H9 (cell line): ENCODE results near the gene PPIF. TPM values are rescaled to one million over a fixed set of nuclear protein-coding genes. Genes with fewer than 3 reads are reported as not detected.

Experiments used
- DNase-seq: peaks from one replicate; pipeline ENCODE4 v3.0.0-alpha.2; 2017
- H2AFZ ChIP-seq: one replicate; pipeline ENCODE4 v1.6.1; 2013; ENCODE audit warnings: mild to moderate bottlenecking, low read length, control low read depth, moderate library complexity
- H2AK5ac ChIP-seq: 2 replicates; pipeline ENCODE4 v1.6.1; 2013; ENCODE audit warnings: low read length, control low read depth, mixed read lengths; ENCODE audit not compliant: insufficient read length
- H2BK120ac ChIP-seq: one replicate; pipeline ENCODE4 v1.6.1; 2013; ENCODE audit warnings: low read depth, mild to moderate bottlenecking, low read length, control low read depth, inconsistent platforms; ENCODE audit not compliant: poor library complexity, severe bottlenecking
- H2BK12ac ChIP-seq: 2 replicates; pipeline ENCODE4 v1.6.1; 2013; ENCODE audit warnings: low read length, control low read depth, mixed read lengths, low read depth; ENCODE audit not compliant: insufficient read length
- H2BK15ac ChIP-seq: 2 replicates; pipeline ENCODE4 v1.6.1; 2013; ENCODE audit warnings: low read depth, low read length, control low read depth
- H2BK20ac ChIP-seq: one replicate; pipeline ENCODE4 v1.6.1; 2013; ENCODE audit warnings: low read depth, mild to moderate bottlenecking, low read length, control low read depth, inconsistent platforms; ENCODE audit not compliant: poor library complexity, severe bottlenecking
- H2BK5ac ChIP-seq: 2 replicates; pipeline ENCODE4 v1.6.1; 2013; ENCODE audit warnings: low read length, control low read depth, mixed read lengths; ENCODE audit not compliant: insufficient read length
- H3K14ac ChIP-seq: 2 replicates; pipeline ENCODE4 v1.6.1; 2013; ENCODE audit warnings: low read length, control low read depth; ENCODE audit not compliant: insufficient read depth
- H3K18ac ChIP-seq: 2 replicates; pipeline ENCODE4 v1.6.1; 2013; ENCODE audit warnings: low read depth, mild to moderate bottlenecking, mixed read lengths, low read length, control low read depth; ENCODE audit not compliant: insufficient read length
- H3K23ac ChIP-seq: 2 replicates; pipeline ENCODE4 v1.6.1; 2013; ENCODE audit warnings: low read length, control low read depth, mixed read lengths, low read depth; ENCODE audit not compliant: insufficient read length
- H3K23me2 ChIP-seq: 2 replicates; pipeline ENCODE4 v1.6.1; 2013; ENCODE audit warnings: low read depth, mild to moderate bottlenecking, mixed read lengths, low read length, control low read depth; ENCODE audit not compliant: insufficient read length, poor library complexity, severe bottlenecking
- H3K27ac ChIP-seq: 2 replicates; pipeline ENCODE4 v1.5.1; 2013; ENCODE audit warnings: low read length, control low read depth, mixed read lengths, low read depth; ENCODE audit not compliant: insufficient read length
- H3K27me3 ChIP-seq: 2 replicates; pipeline ENCODE4 v1.6.1; 2013; ENCODE audit warnings: low read length, control low read depth, inconsistent platforms; ENCODE audit not compliant: insufficient read depth
- H3K4ac ChIP-seq: 2 replicates; pipeline ENCODE4 v1.6.1; 2013; ENCODE audit warnings: low read depth, mild to moderate bottlenecking, control low read depth, inconsistent platforms, low read length, moderate library complexity
- H3K4me1 ChIP-seq: 2 replicates; pipeline ENCODE4 v1.6.1; 2013; ENCODE audit warnings: low read length, control low read depth, inconsistent platforms; ENCODE audit not compliant: insufficient read depth
- H3K4me2 ChIP-seq: 2 replicates; pipeline ENCODE4 v1.6.1; 2013; ENCODE audit warnings: low read length, control low read depth, mixed read lengths; ENCODE audit not compliant: insufficient read length, insufficient read depth
- H3K56ac ChIP-seq: 2 replicates; pipeline ENCODE4 v1.6.1; 2013; ENCODE audit warnings: low read depth, mild to moderate bottlenecking, mixed read lengths, low read length, control low read depth; ENCODE audit not compliant: insufficient read length
- H3K79me1 ChIP-seq: 2 replicates; pipeline ENCODE4 v1.6.1; 2013; ENCODE audit warnings: low read depth, mild to moderate bottlenecking, moderate library complexity, low read length, control low read depth, inconsistent platforms; ENCODE audit not compliant: insufficient read depth, poor library complexity, severe bottlenecking
- H3K79me2 ChIP-seq: 2 replicates; pipeline ENCODE4 v1.6.1; 2013; ENCODE audit warnings: low read length, control low read depth, inconsistent platforms; ENCODE audit not compliant: insufficient read depth
- H3K9ac ChIP-seq: 2 replicates; pipeline ENCODE4 v1.6.1; 2013; ENCODE audit warnings: low read length, control low read depth, mixed read lengths; ENCODE audit not compliant: insufficient read length; ENCODE audit errors: extremely low read depth
- H3K9me3 ChIP-seq: one replicate; pipeline ENCODE4 v1.6.1; 2013; ENCODE audit warnings: low read depth, low read length, inconsistent platforms; ENCODE audit not compliant: control insufficient read depth
- H3T11ph ChIP-seq: one replicate; pipeline ENCODE4 v1.6.1; 2013; ENCODE audit warnings: mild to moderate bottlenecking, low read length, control low read depth, inconsistent platforms
- H4K20me1 ChIP-seq: one replicate; pipeline ENCODE4 v1.6.1; 2013; ENCODE audit not compliant: control insufficient read depth, insufficient read length, insufficient read depth
- H4K5ac ChIP-seq: 2 replicates; pipeline ENCODE4 v1.6.1; 2013; ENCODE audit warnings: low read depth, mild to moderate bottlenecking, mixed read lengths, low read length, control low read depth; ENCODE audit not compliant: insufficient read length
- H4K8ac ChIP-seq: replicated peaks from 2 replicates; pipeline ENCODE4 v1.6.1; 2013; ENCODE audit warnings: low read length, control low read depth, mixed read lengths, low read depth; ENCODE audit not compliant: insufficient read length
- H4K91ac ChIP-seq: 2 replicates; pipeline ENCODE4 v1.6.1; 2013; ENCODE audit warnings: low read depth, mild to moderate bottlenecking, moderate library complexity, mixed read lengths, low read length, control low read depth; ENCODE audit not compliant: insufficient read length
- H3K27ac Mint-ChIP-seq, 3 experiments: 2 replicates in 2 of 3; 3 replicates in 1 of 3; pipeline ENCODE4 v1.8.0; 2020 to 2021; ENCODE audit warnings: mixed read lengths in 3 of 3, mild to moderate bottlenecking in 1 of 3, moderate library complexity in 1 of 3
- H3K27me3 Mint-ChIP-seq: 2 replicates; pipeline ENCODE4 v1.8.0; 2021; ENCODE audit warnings: low read depth, mild to moderate bottlenecking, moderate library complexity, mixed read lengths
- H3K36me3 Mint-ChIP-seq, 3 experiments: 2 replicates in 2 of 3; 3 replicates in 1 of 3; pipeline ENCODE4 v1.8.0; 2020 to 2021; ENCODE audit warnings: low read depth in 3 of 3, mixed read lengths in 3 of 3; ENCODE audit not compliant: insufficient read depth in 1 of 3
- H3K4me1 Mint-ChIP-seq, 2 experiments: 2 replicates each; pipeline ENCODE4 v1.8.0; 2020; ENCODE audit warnings: mixed read lengths in 2 of 2
- H3K4me3 Mint-ChIP-seq, 2 experiments: 2 replicates in 1 of 2; 3 replicates in 1 of 2; pipeline ENCODE4 v1.8.0; 2020 to 2021; ENCODE audit warnings: mild to moderate bottlenecking in 2 of 2, mixed read lengths in 2 of 2, moderate library complexity in 1 of 2
- H3K9me3 Mint-ChIP-seq, 2 experiments: 2 replicates in 1 of 2; 3 replicates in 1 of 2; pipeline ENCODE4 v1.8.0; 2020; ENCODE audit warnings: mild to moderate bottlenecking in 2 of 2, mixed read lengths in 2 of 2, moderate library complexity in 1 of 2
- WGBS: extraction: QIAGEN DNeasy Blood & Tissue Kit; methylation state at CpG from one replicate; pipeline ENCODE4 v1.1.7; 2013; ENCODE audit warnings: missing lambda C conversion rate, low lambda C conversion rate, mixed read lengths; ENCODE audit not compliant: insufficient read length; ENCODE audit errors: extremely low coverage; 5-methylcytosine and 5-hydroxymethylcytosine counted together
- total RNA-seq: library from RNA; stranded (reverse); gene quantifications from 2 replicates; pipeline ENCODE4 v1.2.1, GENCODE V29; 2021
- TF ChIP-seq, protein P1 (sequence below): fragments of 200-600 bp; sonication (generic); conservative IDR thresholded peaks from 3 replicates; pipeline ENCODE4 v1.8.0; 2021; ENCODE audit warnings: antibody characterized with exemption, mild to moderate bottlenecking

The PPIF gene
- total RNA-seq, 1 experiment from 2014 or later, result 79.7 TPM

- H3K27ac Mint-ChIP-seq, result no peak overlapping the region
- no peaks in the 10 kb centered on the region for H3K4me1 Mint-ChIP-seq
- H4K91ac ChIP-seq, result no peak overlapping the region
- H2AFZ ChIP-seq, result no peak overlapping the region
- no peak overlapping the region for H3K27ac ChIP-seq
- no peaks in the 10 kb centered on the region for H4K20me1 ChIP-seq
- no peak overlapping the region for H3K14ac ChIP-seq
- peaks cover 27% of the 10 kb centered on the region for H3K27me3 Mint-ChIP-seq
- H3K18ac ChIP-seq, result no peak overlapping the region
- no peak overlapping the region for H3K23ac ChIP-seq
- H3K4me2 ChIP-seq, result no peak overlapping the region
- no peaks in the 10 kb centered on the region for H3K27me3 ChIP-seq
- H3K23me2 ChIP-seq, result no peaks in the 10 kb centered on the region
- TF ChIP-seq, protein P1, sequence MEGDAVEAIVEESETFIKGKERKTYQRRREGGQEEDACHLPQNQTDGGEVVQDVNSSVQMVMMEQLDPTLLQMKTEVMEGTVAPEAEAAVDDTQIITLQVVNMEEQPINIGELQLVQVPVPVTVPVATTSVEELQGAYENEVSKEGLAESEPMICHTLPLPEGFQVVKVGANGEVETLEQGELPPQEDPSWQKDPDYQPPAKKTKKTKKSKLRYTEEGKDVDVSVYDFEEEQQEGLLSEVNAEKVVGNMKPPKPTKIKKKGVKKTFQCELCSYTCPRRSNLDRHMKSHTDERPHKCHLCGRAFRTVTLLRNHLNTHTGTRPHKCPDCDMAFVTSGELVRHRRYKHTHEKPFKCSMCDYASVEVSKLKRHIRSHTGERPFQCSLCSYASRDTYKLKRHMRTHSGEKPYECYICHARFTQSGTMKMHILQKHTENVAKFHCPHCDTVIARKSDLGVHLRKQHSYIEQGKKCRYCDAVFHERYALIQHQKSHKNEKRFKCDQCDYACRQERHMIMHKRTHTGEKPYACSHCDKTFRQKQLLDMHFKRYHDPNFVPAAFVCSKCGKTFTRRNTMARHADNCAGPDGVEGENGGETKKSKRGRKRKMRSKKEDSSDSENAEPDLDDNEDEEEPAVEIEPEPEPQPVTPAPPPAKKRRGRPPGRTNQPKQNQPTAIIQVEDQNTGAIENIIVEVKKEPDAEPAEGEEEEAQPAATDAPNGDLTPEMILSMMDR, result no peak
- no peak overlapping the region for H3K4me3 Mint-ChIP-seq
- no peak overlapping the region for H2BK120ac ChIP-seq
- H2BK12ac ChIP-seq, result no peak overlapping the region
- H3K56ac ChIP-seq, result no peak overlapping the region
- no peak overlapping the region for H4K8ac ChIP-seq
- H3K79me2 ChIP-seq, result no peaks in the 10 kb centered on the region
- H2BK15ac ChIP-seq, result no peak overlapping the region
- no CpG with 5 or more reads among the region's 6 CpGs for WGBS
- no peaks in the 10 kb centered on the region for H3K36me3 Mint-ChIP-seq
- no peak overlapping the region for H2BK5ac ChIP-seq
- H3T11ph ChIP-seq, result no peak overlapping the region
- H3K4me1 ChIP-seq, result no peaks in the 10 kb centered on the region
- no peak overlapping the region for H2AK5ac ChIP-seq
- H4K5ac ChIP-seq, result no peak overlapping the region
- no peak overlapping the region for H3K4ac ChIP-seq
- peaks cover 8 to 12% of the 10 kb centered on the region in 2 experiments; a peak in 4 of 5 replicates for H3K9me3 Mint-ChIP-seq
- H2BK20ac ChIP-seq, result no peak overlapping the region
- no peak for DNase-seq
- no peak overlapping the region for H3K9ac ChIP-seq
- no peaks in the 10 kb centered on the region for H3K79me1 ChIP-seq
- H3K9me3 ChIP-seq, result no peaks in the 10 kb centered on the region
Observed at GRCh38 chr10:79367426-79368189, 20.3 kb downstream of the PPIF start.
